HAP-1 (cell line): ENCODE measurements around the gene SLC2A3.
"Not testable (repeated sequence)": the region's sequence is repeated elsewhere in the genome, so short reads cannot be mapped to it uniquely, and the experiment has no call there.

Source experiments
- DNase-seq, 2 experiments: peaks; one replicate each; pipeline ENCODE4 v3.0.0-alpha.2; 2016 to 2020; ENCODE audit warnings: low spot score in 2 of 2
- H3K27me3 ChIP-seq: fragments of 250-450 bp; sonication (Bioruptor Pico); 2 replicates; pipeline ENCODE4 v1.5.1; 2020; ENCODE audit warnings: low read depth, mild to moderate bottlenecking, moderate library complexity
- H3K36me3 ChIP-seq: fragments of 250-450 bp; sonication (Bioruptor Pico); replicated peaks from 2 replicates; pipeline ENCODE4 v1.5.1; 2020; ENCODE audit warnings: mild to moderate bottlenecking
- H3K4me1 ChIP-seq: fragments of 250-450 bp; sonication (Bioruptor Pico); 2 replicates; pipeline ENCODE4 v1.5.1; 2020; ENCODE audit warnings: mild to moderate bottlenecking
- H3K4me3 ChIP-seq: fragments of 250-450 bp; sonication (Bioruptor Pico); 2 replicates; pipeline ENCODE4 v1.5.1; 2020; ENCODE audit warnings: mild to moderate bottlenecking, moderate library complexity
- H3K9me3 ChIP-seq: fragments of 250-450 bp; sonication (Bioruptor Pico); 2 replicates; pipeline ENCODE4 v1.5.1; 2020; ENCODE audit warnings: mild to moderate bottlenecking, moderate library complexity
- in situ Hi-C: fragments of 300-500 bp; cut with MboI; formaldehyde crosslinking; loops from 3 replicates; pipeline ENCODE4 v1.14.3; 2020; ENCODE audit warnings: low sequenced_read_pairs, inconsistent platforms, mixed read lengths

SLC2A3 gene

GRCh38 chr12:7934889-7935492 is 996 bp downstream of the SLC2A3 start:
- Histone ChIP-seq H3K36me3 (no peaks in the 10 kb centered on the region; the same call in 1 of the 2 replicates), H3K9me3 (no peaks in the 10 kb centered on the region), H3K27me3 (no peaks in the 10 kb centered on the region), H3K4me3 (peak overlapping the region; percentile 34), H3K4me1 (peaks cover 14% of the 10 kb centered on the region)
- in situ Hi-C loops, result no loop called here
- no peak for DNase-seq

- peak overlapping the region; percentile 34 for H3K4me3 ChIP-seq
- no peaks in the 10 kb centered on the region for H3K27me3 ChIP-seq
- no peak for DNase-seq
- peaks cover 14% of the 10 kb centered on the region for H3K4me1 ChIP-seq
- H3K9me3 ChIP-seq, result no peaks in the 10 kb centered on the region
- H3K36me3 ChIP-seq, result no peaks in the 10 kb centered on the region; the same call in 1 of the 2 replicates
- in situ Hi-C loops, result no loop called here
These were observed 1.7 kb downstream of the SLC2A3 start for GRCh38 chr12:7934091-7934888.

GRCh38 chr12:7933255-7933726 is 2.7 kb downstream of the SLC2A3 start:
- Histone ChIP-seq H3K27me3 (no peaks in the 10 kb centered on the region), H3K4me1 (peaks cover 14% of the 10 kb centered on the region), H3K9me3 (no peaks in the 10 kb centered on the region), H3K4me3 (no peak overlapping the region), H3K36me3 (no peaks in the 10 kb centered on the region; the same call in 1 of the 2 replicates)
- in situ Hi-C loops, result no loop called here
- peak; percentile 83 to 94 for DNase-seq

GRCh38 chr12:7932599-7933240 is 3.3 kb downstream of the SLC2A3 start:
- H3K4me1 ChIP-seq, result peaks cover 14% of the 10 kb centered on the region
- DNase-seq, H3K27me3 ChIP-seq, H3K36me3 ChIP-seq, in situ Hi-C loops, H3K9me3 ChIP-seq, H3K4me3 ChIP-seq: not testable (repeated sequence)

GRCh38 chr12:7929083-7929792 is 6.7 kb downstream of the SLC2A3 start:
- Histone ChIP-seq H3K27me3 (no peaks in the 10 kb centered on the region), H3K4me3 (no peak overlapping the region), H3K4me1 (no peaks in the 10 kb centered on the region; the same call in none of the 2 replicates), H3K36me3 (no peaks in the 10 kb centered on the region; the same call in 1 of the 2 replicates), H3K9me3 (no peaks in the 10 kb centered on the region)
- no peak for DNase-seq
- in situ Hi-C loops, result no loop called here

GRCh38 chr12:7927470-7927869 is 8.5 kb downstream of the SLC2A3 start:
- Histone ChIP-seq H3K36me3 (no peaks in the 10 kb centered on the region; the same call in 1 of the 2 replicates), H3K27me3 (no peaks in the 10 kb centered on the region), H3K9me3 (no peaks in the 10 kb centered on the region), H3K4me3 (no peak overlapping the region), H3K4me1 (no peaks in the 10 kb centered on the region)
- in situ Hi-C loops, result no loop called here
- no peak for DNase-seq

- H3K4me3 ChIP-seq, H3K27me3 ChIP-seq, H3K36me3 ChIP-seq, in situ Hi-C loops, H3K9me3 ChIP-seq, DNase-seq, H3K4me1 ChIP-seq: not testable (repeated sequence)
These were observed 9.8 kb downstream of the SLC2A3 start for GRCh38 chr12:7926068-7926666.

- no peak for DNase-seq
- H3K9me3 ChIP-seq, result no peaks in the 10 kb centered on the region
- no peak overlapping the region for H3K4me3 ChIP-seq
- no peaks in the 10 kb centered on the region; the same call in 1 of the 2 replicates for H3K36me3 ChIP-seq
- H3K4me1 ChIP-seq, result no peaks in the 10 kb centered on the region
- in situ Hi-C loops, result no loop called here
- no peaks in the 10 kb centered on the region for H3K27me3 ChIP-seq
These were observed 12.4 kb downstream of the SLC2A3 start for GRCh38 chr12:7923241-7924236.

- H3K27me3 ChIP-seq, in situ Hi-C loops, H3K4me3 ChIP-seq, DNase-seq, H3K4me1 ChIP-seq, H3K36me3 ChIP-seq, H3K9me3 ChIP-seq: not testable (repeated sequence)
These were observed 14.8 kb downstream of the SLC2A3 start for GRCh38 chr12:7921181-7921580.

- H3K27me3 ChIP-seq, H3K36me3 ChIP-seq, DNase-seq, H3K4me1 ChIP-seq, H3K9me3 ChIP-seq, H3K4me3 ChIP-seq, in situ Hi-C loops: not testable (repeated sequence)
These were observed 17.8 kb downstream of the SLC2A3 start for GRCh38 chr12:7918268-7918590.

- Histone ChIP-seq H3K9me3 (no peaks in the 10 kb centered on the region), H3K4me1 (no peaks in the 10 kb centered on the region), H3K27me3 (no peaks in the 10 kb centered on the region), H3K36me3 (no peaks in the 10 kb centered on the region), H3K4me3 (no peak overlapping the region)
- in situ Hi-C loops, result no loop called here
- no peak for DNase-seq
These were observed 18.4 kb downstream of the SLC2A3 start for GRCh38 chr12:7917392-7918267.

- Histone ChIP-seq H3K27me3 (no peaks in the 10 kb centered on the region), H3K4me3 (no peak overlapping the region), H3K4me1 (no peaks in the 10 kb centered on the region), H3K9me3 (no peaks in the 10 kb centered on the region), H3K36me3 (no peaks in the 10 kb centered on the region)
- in situ Hi-C loops, result no loop called here
- DNase-seq, result no peak
These were observed 19.1 kb downstream of the SLC2A3 start for GRCh38 chr12:7916936-7917335.
